CD4-positive, alpha-beta T cell treated with Interleukin-6 at 100 ng/mL for 8 hours (primary cell): Measurements from ENCODE around the gene CIDEB.

Experiments used
- DNase-seq: peaks from one replicate; pipeline ENCODE4 v3.0.0-alpha.2; 2020; ENCODE audit warnings: mixed read lengths, low spot score

Gene CIDEB

GRCh38 chr14:24312736-24313507 lies 5.1 kb upstream of the CIDEB start:
- peak; percentile 56 for DNase-seq

- DNase-seq: no peak
Observed at GRCh38 chr14:24311837-24312615, 4.2 kb upstream of the CIDEB start.

- DNase-seq: peak; percentile 62
Observed at GRCh38 chr14:24310646-24311604, 3.1 kb upstream of the CIDEB start, which contains the start of gene LTB4R. TSS of gene LTB4R (plus strand) at chr14:24311502. CDS start at chr14:24315652, 4,150 bp downstream.

- DNase-seq: no peak
Observed at GRCh38 chr14:24310265-24310645, 2.5 kb upstream of the CIDEB start.

- DNase-seq: no peak
Observed at GRCh38 chr14:24309538-24310264, 1.9 kb upstream of the CIDEB start, which contains the start of gene LTB4R2. TSS of gene LTB4R2 (plus strand) at chr14:24310140. CDS start at chr14:24310665, 525 bp downstream.

- DNase-seq: no peak
Observed at GRCh38 chr14:24308342-24309124, 756 bp upstream of the CIDEB start.

- no peak for DNase-seq
Observed at GRCh38 chr14:24307156-24307574, 612 bp downstream of the CIDEB start.

- no peak for DNase-seq
Observed at GRCh38 chr14:24304019-24304387, 3.8 kb downstream of the CIDEB start.

- DNase-seq: no peak
Observed at GRCh38 chr14:24300326-24300980, 7.3 kb downstream of the CIDEB start.

- peak; percentile 90 for DNase-seq
Observed at GRCh38 chr14:24299255-24300191, 8.3 kb downstream of the CIDEB start, which contains the start of the genes DHRS1 and NOP9. TSS of gene DHRS1 (minus strand) at chr14:24299780. CDS start at chr14:24299106, 674 bp downstream. TSS of gene NOP9 (plus strand) at chr14:24299850. CDS start at chr14:24299955, 105 bp downstream.

- DNase-seq: no peak
Observed at GRCh38 chr14:24298892-24299254, 8.9 kb downstream of the CIDEB start.

- DNase-seq: no peak
Observed at GRCh38 chr14:24297190-24297964, 10.4 kb downstream of the CIDEB start.

- peak; percentile 72 for DNase-seq
Observed at GRCh38 chr14:24296341-24297157, 11.2 kb downstream of the CIDEB start.

- DNase-seq: no peak
Observed at GRCh38 chr14:24293525-24293924, 14.3 kb downstream of the CIDEB start.

- DNase-seq: no peak
Observed at GRCh38 chr14:24292118-24292807, 15.5 kb downstream of the CIDEB start.

- DNase-seq: no peak
Observed at GRCh38 chr14:24291446-24292117, 16.2 kb downstream of the CIDEB start.
